WTC11 (cell line): ENCODE data around the gene KDSR. TPM values are rescaled to one million over a fixed set of nuclear protein-coding genes. Genes with fewer than 3 reads are reported as not detected.

Source experiments
- ATAC-seq: fragments of 200-7000 bp; cut with Tn5 transposase; 2 replicates; pipeline ENCODE4 v1.10.0; 2021; ENCODE audit warnings: mild to moderate bottlenecking, moderate library complexity
- CTCF ChIA-PET: fragments of 300-600 bp; sonication (Branson Sonifier 250); formaldehyde crosslinking; loops from one replicate; lab custom pipeline; 2021; ENCODE audit warnings: antibody characterized with exemption; lab: Charles Lee
- POLR2A ChIA-PET: fragments of 350-600 bp; sonication (Branson Sonifier 250); formaldehyde crosslinking; loops from one replicate; lab custom pipeline; 2021; ENCODE audit warnings: antibody characterized with exemption; lab: Charles Lee
- DNase-seq: peaks from one replicate; pipeline ENCODE4 v3.0.0; 2021; ENCODE audit warnings: low spot score
- H3K27ac Mint-ChIP-seq: 2 replicates; pipeline ENCODE4 v1.8.0; 2021; ENCODE audit warnings: mixed read lengths
- H3K27me3 Mint-ChIP-seq: 2 replicates; pipeline ENCODE4 v1.8.0; 2021; ENCODE audit warnings: low read depth, mild to moderate bottlenecking, moderate library complexity, mixed read lengths
- H3K36me3 Mint-ChIP-seq: 2 replicates; pipeline ENCODE4 v1.8.0; 2021; ENCODE audit warnings: mixed read lengths
- H3K4me1 Mint-ChIP-seq: 2 replicates; pipeline ENCODE4 v1.8.0; 2022; ENCODE audit warnings: mixed read lengths
- H3K4me3 Mint-ChIP-seq: 2 replicates; pipeline ENCODE4 v1.8.0; 2021; ENCODE audit warnings: mild to moderate bottlenecking, moderate library complexity, mixed read lengths
- H3K9me3 Mint-ChIP-seq: 2 replicates; pipeline ENCODE4 v1.8.0; 2021; ENCODE audit warnings: mixed read lengths
- ATF1 ChIP-seq: sonication (generic); formaldehyde crosslinking; IDR thresholded peaks from 2 replicates; pipeline ENCODE4 v1.8.1; 2023; ENCODE audit warnings: mild to moderate bottlenecking, moderate library complexity, missing genetic modification reagents
- CBFB ChIP-seq: sonication (generic); formaldehyde crosslinking; IDR thresholded peaks from 2 replicates; pipeline ENCODE4 v1.8.1; 2022; ENCODE audit warnings: mild to moderate bottlenecking, low read depth, missing genetic modification reagents
- EMX1 ChIP-seq: fragments of 250-450 bp; sonication (Bioruptor Pico); IDR thresholded peaks from 2 replicates; pipeline ENCODE4 v1.8.0; 2021; ENCODE audit warnings: mild to moderate bottlenecking
- ESRRA ChIP-seq: sonication (generic); formaldehyde crosslinking; IDR thresholded peaks from 2 replicates; pipeline ENCODE4 v1.8.1; 2022; ENCODE audit warnings: mild to moderate bottlenecking, missing genetic modification reagents, borderline replicate concordance
- GRHL2 ChIP-seq: fragments of 250-450 bp; sonication (Bioruptor Pico); IDR thresholded peaks from 2 replicates; pipeline ENCODE4 v1.8.0; 2022; ENCODE audit warnings: mild to moderate bottlenecking, moderate library complexity; ENCODE audit not compliant: insufficient replicate concordance, severe bottlenecking
- NFE2L1 ChIP-seq: sonication (generic); formaldehyde crosslinking; IDR thresholded peaks from 2 replicates; pipeline ENCODE4 v1.8.1; 2023; ENCODE audit warnings: missing genetic modification reagents
- NFYB ChIP-seq: sonication (generic); formaldehyde crosslinking; conservative IDR thresholded peaks from 2 replicates; pipeline ENCODE4 v1.8.0; 2022; ENCODE audit warnings: low read depth, missing genetic modification reagents
- PRRX2 ChIP-seq: fragments of 250-450 bp; sonication (Bioruptor Pico); IDR thresholded peaks from 2 replicates; pipeline ENCODE4 v1.8.0; 2021; ENCODE audit warnings: mild to moderate bottlenecking
- RELA ChIP-seq: sonication (generic); formaldehyde crosslinking; IDR thresholded peaks from 2 replicates; pipeline ENCODE4 v1.8.1; 2022; ENCODE audit warnings: missing genetic modification reagents, mild to moderate bottlenecking, borderline replicate concordance
- SOX15 ChIP-seq: fragments of 250-450 bp; sonication (Bioruptor Pico); IDR thresholded peaks from 2 replicates; pipeline ENCODE4 v1.9.0; 2021; ENCODE audit warnings: mild to moderate bottlenecking
- TEAD4 ChIP-seq: sonication (generic); formaldehyde crosslinking; IDR thresholded peaks from 2 replicates; pipeline ENCODE4 v1.8.0; 2022; ENCODE audit warnings: mild to moderate bottlenecking, missing genetic modification reagents
- ZBTB21 ChIP-seq: sonication (generic); formaldehyde crosslinking; IDR thresholded peaks from 2 replicates; pipeline ENCODE4 v1.8.1; 2023; ENCODE audit warnings: mild to moderate bottlenecking, missing genetic modification reagents, borderline replicate concordance
- ZNF138 ChIP-seq: sonication (generic); formaldehyde crosslinking; conservative IDR thresholded peaks from 2 replicates; pipeline ENCODE4 v1.8.1; 2022; ENCODE audit warnings: mild to moderate bottlenecking, moderate library complexity, missing genetic modification reagents
- ZNF219 ChIP-seq: sonication (generic); formaldehyde crosslinking; IDR thresholded peaks from 2 replicates; pipeline ENCODE4 v1.8.0; 2023; ENCODE audit warnings: missing genetic modification reagents, mild to moderate bottlenecking, borderline replicate concordance
- ZNF232 ChIP-seq: sonication (generic); formaldehyde crosslinking; IDR thresholded peaks from 2 replicates; pipeline ENCODE4 v1.8.0; 2022; ENCODE audit warnings: mild to moderate bottlenecking, missing genetic modification reagents
- total RNA-seq: library from RNA; stranded (reverse); gene quantifications from 3 replicates; pipeline ENCODE4 v1.2.3, GENCODE V29; 2021
- TF ChIP-seq, protein P1 (sequence below): fragments of 250-450 bp; sonication (Bioruptor Pico); IDR thresholded peaks from 2 replicates; pipeline ENCODE4 v2.1.2; 2022; ENCODE audit warnings: mild to moderate bottlenecking, moderate library complexity
- TF ChIP-seq, protein P2 (sequence below): sonication (generic); formaldehyde crosslinking; IDR thresholded peaks from 2 replicates; pipeline ENCODE4 v1.8.0; 2022; ENCODE audit warnings: mild to moderate bottlenecking, missing genetic modification reagents
- TF ChIP-seq, protein P3 (sequence below): sonication (generic); formaldehyde crosslinking; IDR thresholded peaks from 2 replicates; pipeline ENCODE4 v1.8.1; 2023; ENCODE audit warnings: mild to moderate bottlenecking, missing genetic modification reagents, moderate library complexity
- TF ChIP-seq, protein P4 (sequence below): sonication (generic); formaldehyde crosslinking; IDR thresholded peaks from 2 replicates; pipeline ENCODE4 v1.8.0; 2023; ENCODE audit warnings: missing genetic modification reagents
- TF ChIP-seq, protein P5 (sequence below): sonication (generic); formaldehyde crosslinking; IDR thresholded peaks from 2 replicates; pipeline ENCODE4 v1.8.0; 2023; ENCODE audit warnings: mild to moderate bottlenecking, missing genetic modification reagents
- TF ChIP-seq, protein P6 (sequence below): sonication (generic); formaldehyde crosslinking; IDR thresholded peaks from 2 replicates; pipeline ENCODE4 v1.8.0; 2022; ENCODE audit warnings: mild to moderate bottlenecking, missing genetic modification reagents
- TF ChIP-seq, protein P7 (sequence below): sonication (generic); formaldehyde crosslinking; conservative IDR thresholded peaks from 2 replicates; pipeline ENCODE4 v1.8.1; 2023; ENCODE audit warnings: mild to moderate bottlenecking, low read depth, missing genetic modification reagents, moderate library complexity

The KDSR gene
- total RNA-seq, 1 experiment from 2014 or later = 51.8 TPM

DNA sequence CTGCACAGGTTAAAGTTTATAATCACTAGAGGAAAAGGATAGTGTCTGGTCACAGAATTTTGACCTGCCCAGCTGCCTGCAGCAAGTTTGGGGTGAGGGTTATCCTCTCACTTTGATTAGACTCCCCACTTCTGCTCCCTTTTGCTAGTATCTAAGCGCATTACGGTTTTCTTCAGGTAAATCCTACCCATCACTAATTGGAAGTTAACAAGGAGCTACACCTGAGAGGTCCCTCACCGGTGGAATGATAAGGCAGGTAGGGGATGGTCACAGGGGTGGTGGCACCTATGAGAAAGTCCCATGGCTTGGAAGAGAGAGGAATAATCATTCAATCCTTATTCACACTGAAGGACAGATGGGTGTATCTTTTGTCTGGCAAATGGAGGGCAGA is 55.0 kb downstream of the KDSR start (continued):
- TF ChIP-seq, protein P1, sequence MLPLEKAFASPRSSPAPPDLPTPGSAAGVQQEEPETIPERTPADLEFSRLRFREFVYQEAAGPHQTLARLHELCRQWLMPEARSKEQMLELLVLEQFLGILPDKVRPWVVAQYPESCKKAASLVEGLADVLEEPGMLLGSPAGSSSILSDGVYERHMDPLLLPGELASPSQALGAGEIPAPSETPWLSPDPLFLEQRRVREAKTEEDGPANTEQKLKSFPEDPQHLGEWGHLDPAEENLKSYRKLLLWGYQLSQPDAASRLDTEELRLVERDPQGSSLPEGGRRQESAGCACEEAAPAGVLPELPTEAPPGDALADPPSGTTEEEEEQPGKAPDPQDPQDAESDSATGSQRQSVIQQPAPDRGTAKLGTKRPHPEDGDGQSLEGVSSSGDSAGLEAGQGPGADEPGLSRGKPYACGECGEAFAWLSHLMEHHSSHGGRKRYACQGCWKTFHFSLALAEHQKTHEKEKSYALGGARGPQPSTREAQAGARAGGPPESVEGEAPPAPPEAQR (CRISPR knock-in tag) = no peak
- TF ChIP-seq, all 79 proteins: peak for 0

DNA sequence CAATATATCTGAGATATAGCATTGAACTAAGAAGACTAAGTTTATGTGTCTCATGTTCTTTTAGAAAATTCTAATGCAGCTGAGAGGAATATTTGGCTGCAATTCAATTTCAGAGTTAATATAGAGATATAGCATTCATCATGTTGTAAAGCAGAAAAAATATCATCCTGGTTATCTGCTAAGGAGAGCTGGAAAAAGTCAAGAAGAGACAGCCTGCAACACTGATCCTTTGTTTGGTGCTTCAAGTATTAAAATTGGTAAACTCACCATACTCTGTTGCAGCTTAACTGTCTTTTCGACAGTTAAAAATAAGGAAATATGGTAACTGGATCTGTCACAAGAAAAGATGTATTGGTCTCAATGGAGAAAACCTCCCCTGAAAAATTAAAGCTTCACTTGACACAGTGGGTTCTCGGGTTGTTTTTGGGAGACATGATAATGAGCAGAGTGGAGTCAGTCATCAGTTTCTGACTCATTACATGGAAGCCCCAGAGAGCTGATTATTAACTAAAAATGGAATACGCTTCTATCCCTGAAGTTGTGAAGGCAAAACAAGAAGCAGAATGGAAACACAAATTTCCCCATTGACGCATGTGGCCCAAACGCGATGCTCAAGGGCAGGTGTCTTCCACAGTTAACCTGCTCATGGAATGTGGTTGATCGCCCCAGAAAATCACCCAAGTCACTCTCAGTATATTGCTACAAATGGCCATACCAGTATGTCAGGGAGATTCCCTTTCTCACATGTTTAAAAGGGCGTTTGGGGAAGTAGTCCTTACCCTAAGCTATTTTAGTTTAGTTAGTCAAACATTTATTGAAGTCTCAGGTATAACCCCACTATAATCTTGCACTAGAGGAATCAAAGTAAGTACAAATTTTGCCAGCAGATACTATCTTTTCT is 55.6 kb downstream of the KDSR start:
- TF ChIP-seq, protein P2, sequence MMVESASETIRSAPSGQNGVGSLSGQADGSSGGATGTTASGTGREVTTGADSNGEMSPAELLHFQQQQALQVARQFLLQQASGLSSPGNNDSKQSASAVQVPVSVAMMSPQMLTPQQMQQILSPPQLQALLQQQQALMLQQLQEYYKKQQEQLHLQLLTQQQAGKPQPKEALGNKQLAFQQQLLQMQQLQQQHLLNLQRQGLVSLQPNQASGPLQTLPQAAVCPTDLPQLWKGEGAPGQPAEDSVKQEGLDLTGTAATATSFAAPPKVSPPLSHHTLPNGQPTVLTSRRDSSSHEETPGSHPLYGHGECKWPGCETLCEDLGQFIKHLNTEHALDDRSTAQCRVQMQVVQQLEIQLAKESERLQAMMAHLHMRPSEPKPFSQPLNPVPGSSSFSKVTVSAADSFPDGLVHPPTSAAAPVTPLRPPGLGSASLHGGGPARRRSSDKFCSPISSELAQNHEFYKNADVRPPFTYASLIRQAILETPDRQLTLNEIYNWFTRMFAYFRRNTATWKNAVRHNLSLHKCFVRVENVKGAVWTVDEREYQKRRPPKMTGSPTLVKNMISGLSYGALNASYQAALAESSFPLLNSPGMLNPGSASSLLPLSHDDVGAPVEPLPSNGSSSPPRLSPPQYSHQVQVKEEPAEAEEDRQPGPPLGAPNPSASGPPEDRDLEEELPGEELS (CRISPR knock-in tag) = no peak
- TF ChIP-seq, protein P3, sequence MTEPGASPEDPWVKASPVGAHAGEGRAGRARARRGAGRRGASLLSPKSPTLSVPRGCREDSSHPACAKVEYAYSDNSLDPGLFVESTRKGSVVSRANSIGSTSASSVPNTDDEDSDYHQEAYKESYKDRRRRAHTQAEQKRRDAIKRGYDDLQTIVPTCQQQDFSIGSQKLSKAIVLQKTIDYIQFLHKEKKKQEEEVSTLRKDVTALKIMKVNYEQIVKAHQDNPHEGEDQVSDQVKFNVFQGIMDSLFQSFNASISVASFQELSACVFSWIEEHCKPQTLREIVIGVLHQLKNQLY (CRISPR knock-in tag) = no peak
- TF ChIP-seq RELA (CRISPR knock-in tag) = no peak
- TF ChIP-seq ESRRA (CRISPR knock-in tag) = no peak
- no peak for TF ChIP-seq ZNF219 (CRISPR knock-in tag)
- no peak for TF ChIP-seq CBFB
- TF ChIP-seq ZNF232 = no peak
- TF ChIP-seq, protein P4, sequence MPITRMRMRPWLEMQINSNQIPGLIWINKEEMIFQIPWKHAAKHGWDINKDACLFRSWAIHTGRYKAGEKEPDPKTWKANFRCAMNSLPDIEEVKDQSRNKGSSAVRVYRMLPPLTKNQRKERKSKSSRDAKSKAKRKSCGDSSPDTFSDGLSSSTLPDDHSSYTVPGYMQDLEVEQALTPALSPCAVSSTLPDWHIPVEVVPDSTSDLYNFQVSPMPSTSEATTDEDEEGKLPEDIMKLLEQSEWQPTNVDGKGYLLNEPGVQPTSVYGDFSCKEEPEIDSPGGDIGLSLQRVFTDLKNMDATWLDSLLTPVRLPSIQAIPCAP (CRISPR knock-in tag) = no peak
- TF ChIP-seq, protein P5, sequence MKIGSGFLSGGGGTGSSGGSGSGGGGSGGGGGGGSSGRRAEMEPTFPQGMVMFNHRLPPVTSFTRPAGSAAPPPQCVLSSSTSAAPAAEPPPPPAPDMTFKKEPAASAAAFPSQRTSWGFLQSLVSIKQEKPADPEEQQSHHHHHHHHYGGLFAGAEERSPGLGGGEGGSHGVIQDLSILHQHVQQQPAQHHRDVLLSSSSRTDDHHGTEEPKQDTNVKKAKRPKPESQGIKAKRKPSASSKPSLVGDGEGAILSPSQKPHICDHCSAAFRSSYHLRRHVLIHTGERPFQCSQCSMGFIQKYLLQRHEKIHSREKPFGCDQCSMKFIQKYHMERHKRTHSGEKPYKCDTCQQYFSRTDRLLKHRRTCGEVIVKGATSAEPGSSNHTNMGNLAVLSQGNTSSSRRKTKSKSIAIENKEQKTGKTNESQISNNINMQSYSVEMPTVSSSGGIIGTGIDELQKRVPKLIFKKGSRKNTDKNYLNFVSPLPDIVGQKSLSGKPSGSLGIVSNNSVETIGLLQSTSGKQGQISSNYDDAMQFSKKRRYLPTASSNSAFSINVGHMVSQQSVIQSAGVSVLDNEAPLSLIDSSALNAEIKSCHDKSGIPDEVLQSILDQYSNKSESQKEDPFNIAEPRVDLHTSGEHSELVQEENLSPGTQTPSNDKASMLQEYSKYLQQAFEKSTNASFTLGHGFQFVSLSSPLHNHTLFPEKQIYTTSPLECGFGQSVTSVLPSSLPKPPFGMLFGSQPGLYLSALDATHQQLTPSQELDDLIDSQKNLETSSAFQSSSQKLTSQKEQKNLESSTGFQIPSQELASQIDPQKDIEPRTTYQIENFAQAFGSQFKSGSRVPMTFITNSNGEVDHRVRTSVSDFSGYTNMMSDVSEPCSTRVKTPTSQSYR = no peak
- TF ChIP-seq ATF1 (CRISPR knock-in tag) = no peak
- TF ChIP-seq NFE2L1 (CRISPR knock-in tag) = no peak
- no peak for TF ChIP-seq ZBTB21 (CRISPR knock-in tag)
- H3K4me1 Mint-ChIP-seq = no peaks in the 10 kb centered on the region
- ChIA-PET POLR2A (interaction anchor here (1.1 kb wide), 1 partner anchor 9 kb away, joined by 3 read pairs; no protein-coding TSS in a partner anchor), CTCF (interaction anchor here (1.1 kb wide), 1 partner anchor 267 kb away, joined by 3 read pairs; no protein-coding TSS in a partner anchor)
- H3K27ac Mint-ChIP-seq = no peak overlapping the region
- ATAC-seq (no peak), DNase-seq (no peak)
- H3K36me3 Mint-ChIP-seq = no peaks in the 10 kb centered on the region
- H3K4me3 Mint-ChIP-seq = no peak overlapping the region
- peaks cover 4% of the 10 kb centered on the region; the same call in 1 of the 2 replicates for H3K27me3 Mint-ChIP-seq
- no peaks in the 10 kb centered on the region for H3K9me3 Mint-ChIP-seq

DNA sequence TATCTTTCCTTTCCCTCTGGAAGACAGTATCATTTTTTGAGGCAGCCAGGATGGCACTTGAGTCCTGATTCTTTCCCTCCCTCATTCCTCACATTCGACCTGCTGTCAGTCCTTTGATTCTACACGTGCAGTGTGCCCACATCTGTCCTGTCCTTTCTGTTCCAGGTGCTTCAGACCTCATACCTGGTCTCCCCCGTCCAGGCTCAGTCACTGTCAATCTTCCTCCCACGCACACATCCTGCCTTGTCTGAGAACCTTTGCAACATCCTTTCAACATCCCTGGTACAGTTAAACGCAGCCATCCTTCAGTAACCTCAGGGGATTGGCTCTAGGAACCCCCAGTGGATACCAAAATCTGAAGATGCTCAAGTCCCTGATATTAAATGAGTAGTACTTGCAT is 57.6 kb downstream of the KDSR start:
- no peaks in the 10 kb centered on the region for H3K9me3 Mint-ChIP-seq
- ATAC-seq = no peak
- no peaks in the 10 kb centered on the region for H3K4me1 Mint-ChIP-seq
- no peak for DNase-seq
- CTCF ChIA-PET = no interaction called here
- POLR2A ChIA-PET = no interaction called here
- H3K27ac Mint-ChIP-seq = no peak overlapping the region
- H3K27me3 Mint-ChIP-seq = no peaks in the 10 kb centered on the region; the same call in 1 of the 2 replicates
- no peaks in the 10 kb centered on the region for H3K36me3 Mint-ChIP-seq
- no peak overlapping the region for H3K4me3 Mint-ChIP-seq
- TF ChIP-seq PRRX2 (CRISPR knock-in tag) (no peak), NFYB (no peak), TEAD4 (CRISPR knock-in tag) (no peak), SOX15 (CRISPR knock-in tag) (no peak), ZNF138 (no peak), EMX1 (no peak), GRHL2 (CRISPR knock-in tag) (no peak)
- TF ChIP-seq, protein P6, sequence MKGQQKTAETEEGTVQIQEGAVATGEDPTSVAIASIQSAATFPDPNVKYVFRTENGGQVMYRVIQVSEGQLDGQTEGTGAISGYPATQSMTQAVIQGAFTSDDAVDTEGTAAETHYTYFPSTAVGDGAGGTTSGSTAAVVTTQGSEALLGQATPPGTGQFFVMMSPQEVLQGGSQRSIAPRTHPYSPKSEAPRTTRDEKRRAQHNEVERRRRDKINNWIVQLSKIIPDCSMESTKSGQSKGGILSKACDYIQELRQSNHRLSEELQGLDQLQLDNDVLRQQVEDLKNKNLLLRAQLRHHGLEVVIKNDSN (CRISPR knock-in tag) = no peak
- TF ChIP-seq, protein P7, sequence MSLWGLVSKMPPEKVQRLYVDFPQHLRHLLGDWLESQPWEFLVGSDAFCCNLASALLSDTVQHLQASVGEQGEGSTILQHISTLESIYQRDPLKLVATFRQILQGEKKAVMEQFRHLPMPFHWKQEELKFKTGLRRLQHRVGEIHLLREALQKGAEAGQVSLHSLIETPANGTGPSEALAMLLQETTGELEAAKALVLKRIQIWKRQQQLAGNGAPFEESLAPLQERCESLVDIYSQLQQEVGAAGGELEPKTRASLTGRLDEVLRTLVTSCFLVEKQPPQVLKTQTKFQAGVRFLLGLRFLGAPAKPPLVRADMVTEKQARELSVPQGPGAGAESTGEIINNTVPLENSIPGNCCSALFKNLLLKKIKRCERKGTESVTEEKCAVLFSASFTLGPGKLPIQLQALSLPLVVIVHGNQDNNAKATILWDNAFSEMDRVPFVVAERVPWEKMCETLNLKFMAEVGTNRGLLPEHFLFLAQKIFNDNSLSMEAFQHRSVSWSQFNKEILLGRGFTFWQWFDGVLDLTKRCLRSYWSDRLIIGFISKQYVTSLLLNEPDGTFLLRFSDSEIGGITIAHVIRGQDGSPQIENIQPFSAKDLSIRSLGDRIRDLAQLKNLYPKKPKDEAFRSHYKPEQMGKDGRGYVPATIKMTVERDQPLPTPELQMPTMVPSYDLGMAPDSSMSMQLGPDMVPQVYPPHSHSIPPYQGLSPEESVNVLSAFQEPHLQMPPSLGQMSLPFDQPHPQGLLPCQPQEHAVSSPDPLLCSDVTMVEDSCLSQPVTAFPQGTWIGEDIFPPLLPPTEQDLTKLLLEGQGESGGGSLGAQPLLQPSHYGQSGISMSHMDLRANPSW = no peak
